Colon (tissue), 2 donors: Measurements from ENCODE around the gene GAGE12H.
"Not testable (repeated sequence)": the region's sequence is repeated elsewhere in the genome, so short reads cannot be mapped to it uniquely, and the experiment has no call there.

Experiments used
- FAIRE-seq: peaks from 2 replicates; lab custom pipeline; 2012; peaks lifted over from hg19 to GRCh38; lab: Jason Lieb, UNC
- donor health status: control.
- donor health status: control.

Gene GAGE12H, protein sequence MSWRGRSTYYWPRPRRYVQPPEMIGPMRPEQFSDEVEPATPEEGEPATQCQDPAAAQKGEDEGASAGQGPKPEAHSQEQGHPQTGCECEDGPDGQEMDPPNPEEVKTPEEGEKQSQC

DNA sequence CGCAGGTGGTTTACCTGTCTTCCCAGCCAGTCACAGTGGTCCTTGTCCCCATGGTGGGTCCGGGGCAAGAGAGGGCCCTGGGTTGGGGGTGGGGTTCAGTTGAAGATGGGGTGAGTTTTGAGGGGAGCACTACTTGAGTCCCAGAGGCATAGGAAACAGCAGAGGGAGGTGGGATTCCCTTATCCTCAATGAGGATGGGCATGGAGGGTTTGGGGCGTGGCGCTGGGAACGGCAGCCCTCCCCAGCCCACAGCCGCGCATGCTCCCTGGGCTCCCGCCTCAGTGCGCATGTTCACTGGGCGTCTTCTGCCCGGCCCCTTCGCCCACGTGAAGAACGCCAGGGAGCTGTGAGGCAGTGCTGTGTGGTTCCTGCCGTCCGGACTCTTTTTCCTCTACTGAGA is at the start of gene GAGE12H:
TSS of gene GAGE12H (plus strand) at position 301 of the 400 bp plus-strand sequence. CDS start 1,155 bp downstream, outside the sequence.
- FAIRE-seq: not testable (repeated sequence)

DNA sequence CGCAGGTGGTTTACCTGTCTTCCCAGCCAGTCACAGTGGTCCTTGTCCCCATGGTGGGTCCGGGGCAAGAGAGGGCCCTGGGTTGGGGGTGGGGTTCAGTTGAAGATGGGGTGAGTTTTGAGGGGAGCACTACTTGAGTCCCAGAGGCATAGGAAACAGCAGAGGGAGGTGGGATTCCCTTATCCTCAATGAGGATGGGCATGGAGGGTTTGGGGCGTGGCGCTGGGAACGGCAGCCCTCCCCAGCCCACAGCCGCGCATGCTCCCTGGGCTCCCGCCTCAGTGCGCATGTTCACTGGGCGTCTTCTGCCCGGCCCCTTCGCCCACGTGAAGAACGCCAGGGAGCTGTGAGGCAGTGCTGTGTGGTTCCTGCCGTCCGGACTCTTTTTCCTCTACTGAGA is 47.9 kb upstream of the GAGE12H start, which contains the start of gene GAGE12C:
TSS of gene GAGE12C (plus strand) at position 301 of the 400 bp plus-strand sequence. CDS start 1,155 bp downstream, outside the sequence.
- not testable (repeated sequence) for FAIRE-seq

DNA sequence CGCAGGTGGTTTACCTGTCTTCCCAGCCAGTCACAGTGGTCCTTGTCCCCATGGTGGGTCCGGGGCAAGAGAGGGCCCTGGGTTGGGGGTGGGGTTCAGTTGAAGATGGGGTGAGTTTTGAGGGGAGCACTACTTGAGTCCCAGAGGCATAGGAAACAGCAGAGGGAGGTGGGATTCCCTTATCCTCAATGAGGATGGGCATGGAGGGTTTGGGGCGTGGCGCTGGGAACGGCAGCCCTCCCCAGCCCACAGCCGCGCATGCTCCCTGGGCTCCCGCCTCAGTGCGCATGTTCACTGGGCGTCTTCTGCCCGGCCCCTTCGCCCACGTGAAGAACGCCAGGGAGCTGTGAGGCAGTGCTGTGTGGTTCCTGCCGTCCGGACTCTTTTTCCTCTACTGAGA is 38.3 kb upstream of the GAGE12H start, which contains the start of gene GAGE12D:
TSS of gene GAGE12D (plus strand) at position 301 of the 400 bp plus-strand sequence. CDS start 1,155 bp downstream, outside the sequence.
- not testable (repeated sequence) for FAIRE-seq

DNA sequence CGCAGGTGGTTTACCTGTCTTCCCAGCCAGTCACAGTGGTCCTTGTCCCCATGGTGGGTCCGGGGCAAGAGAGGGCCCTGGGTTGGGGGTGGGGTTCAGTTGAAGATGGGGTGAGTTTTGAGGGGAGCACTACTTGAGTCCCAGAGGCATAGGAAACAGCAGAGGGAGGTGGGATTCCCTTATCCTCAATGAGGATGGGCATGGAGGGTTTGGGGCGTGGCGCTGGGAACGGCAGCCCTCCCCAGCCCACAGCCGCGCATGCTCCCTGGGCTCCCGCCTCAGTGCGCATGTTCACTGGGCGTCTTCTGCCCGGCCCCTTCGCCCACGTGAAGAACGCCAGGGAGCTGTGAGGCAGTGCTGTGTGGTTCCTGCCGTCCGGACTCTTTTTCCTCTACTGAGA is 28.8 kb upstream of the GAGE12H start, which contains the start of gene GAGE12E:
TSS of gene GAGE12E (plus strand) at position 301 of the 400 bp plus-strand sequence. CDS start 1,155 bp downstream, outside the sequence.
- not testable (repeated sequence) for FAIRE-seq

DNA sequence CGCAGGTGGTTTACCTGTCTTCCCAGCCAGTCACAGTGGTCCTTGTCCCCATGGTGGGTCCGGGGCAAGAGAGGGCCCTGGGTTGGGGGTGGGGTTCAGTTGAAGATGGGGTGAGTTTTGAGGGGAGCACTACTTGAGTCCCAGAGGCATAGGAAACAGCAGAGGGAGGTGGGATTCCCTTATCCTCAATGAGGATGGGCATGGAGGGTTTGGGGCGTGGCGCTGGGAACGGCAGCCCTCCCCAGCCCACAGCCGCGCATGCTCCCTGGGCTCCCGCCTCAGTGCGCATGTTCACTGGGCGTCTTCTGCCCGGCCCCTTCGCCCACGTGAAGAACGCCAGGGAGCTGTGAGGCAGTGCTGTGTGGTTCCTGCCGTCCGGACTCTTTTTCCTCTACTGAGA is 19.2 kb upstream of the GAGE12H start, which contains the start of gene GAGE12F:
TSS of gene GAGE12F (plus strand) at position 301 of the 400 bp plus-strand sequence. CDS start 1,155 bp downstream, outside the sequence.
- FAIRE-seq: not testable (repeated sequence)

DNA sequence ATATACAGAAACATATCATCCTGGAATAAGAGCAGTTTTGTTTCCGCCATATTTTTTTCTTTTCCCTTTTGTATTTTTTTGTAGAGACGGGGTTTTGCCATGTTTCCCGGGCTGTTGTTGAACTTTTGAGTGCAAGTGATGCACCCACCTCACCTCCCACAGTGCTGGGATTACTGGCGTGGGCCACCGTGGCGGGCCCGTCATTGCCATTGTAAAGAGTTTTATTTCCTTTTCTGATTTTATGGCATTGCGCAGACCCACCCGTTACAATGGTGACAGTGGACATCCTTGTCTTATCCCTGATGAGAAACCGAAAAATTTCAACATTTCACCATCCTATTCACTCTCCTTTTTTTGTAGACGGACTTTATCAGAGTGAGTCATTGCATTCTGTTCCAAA is 11.0 kb upstream of the GAGE12H start:
- FAIRE-seq: not testable (repeated sequence)

DNA sequence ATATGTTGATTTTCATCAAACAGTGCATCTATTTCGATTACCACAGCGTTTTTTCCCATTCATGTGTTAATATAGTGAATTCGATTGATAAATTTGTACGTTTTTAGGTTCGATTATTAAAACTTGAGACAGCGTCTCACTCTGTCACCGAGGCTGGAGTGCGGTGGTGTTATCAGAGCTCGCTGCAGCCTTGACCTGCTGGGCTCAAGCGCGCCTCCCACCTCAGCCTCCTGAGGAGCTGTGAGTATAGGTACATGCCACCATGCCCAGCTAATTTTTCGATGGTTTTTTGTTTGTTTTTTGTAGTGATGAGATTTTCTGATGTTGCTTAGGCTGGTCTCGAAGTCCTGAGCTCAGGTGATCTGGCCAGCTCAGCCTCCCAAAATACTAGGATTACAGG is 10.6 kb upstream of the GAGE12H start:
- not testable (repeated sequence) for FAIRE-seq

DNA sequence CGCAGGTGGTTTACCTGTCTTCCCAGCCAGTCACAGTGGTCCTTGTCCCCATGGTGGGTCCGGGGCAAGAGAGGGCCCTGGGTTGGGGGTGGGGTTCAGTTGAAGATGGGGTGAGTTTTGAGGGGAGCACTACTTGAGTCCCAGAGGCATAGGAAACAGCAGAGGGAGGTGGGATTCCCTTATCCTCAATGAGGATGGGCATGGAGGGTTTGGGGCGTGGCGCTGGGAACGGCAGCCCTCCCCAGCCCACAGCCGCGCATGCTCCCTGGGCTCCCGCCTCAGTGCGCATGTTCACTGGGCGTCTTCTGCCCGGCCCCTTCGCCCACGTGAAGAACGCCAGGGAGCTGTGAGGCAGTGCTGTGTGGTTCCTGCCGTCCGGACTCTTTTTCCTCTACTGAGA is 9.6 kb upstream of the GAGE12H start, which contains the start of gene GAGE12G:
TSS of gene GAGE12G (plus strand) at position 301 of the 400 bp plus-strand sequence. CDS start 1,155 bp downstream, outside the sequence.
- FAIRE-seq: not testable (repeated sequence)

DNA sequence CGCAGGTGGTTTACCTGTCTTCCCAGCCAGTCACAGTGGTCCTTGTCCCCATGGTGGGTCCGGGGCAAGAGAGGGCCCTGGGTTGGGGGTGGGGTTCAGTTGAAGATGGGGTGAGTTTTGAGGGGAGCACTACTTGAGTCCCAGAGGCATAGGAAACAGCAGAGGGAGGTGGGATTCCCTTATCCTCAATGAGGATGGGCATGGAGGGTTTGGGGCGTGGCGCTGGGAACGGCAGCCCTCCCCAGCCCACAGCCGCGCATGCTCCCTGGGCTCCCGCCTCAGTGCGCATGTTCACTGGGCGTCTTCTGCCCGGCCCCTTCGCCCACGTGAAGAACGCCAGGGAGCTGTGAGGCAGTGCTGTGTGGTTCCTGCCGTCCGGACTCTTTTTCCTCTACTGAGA is 9.4 kb downstream of the GAGE12H start, which contains the start of gene GAGE2A:
TSS of gene GAGE2A (plus strand) at position 301 of the 400 bp plus-strand sequence. CDS start 1,155 bp downstream, outside the sequence.
- not testable (repeated sequence) for FAIRE-seq

DNA sequence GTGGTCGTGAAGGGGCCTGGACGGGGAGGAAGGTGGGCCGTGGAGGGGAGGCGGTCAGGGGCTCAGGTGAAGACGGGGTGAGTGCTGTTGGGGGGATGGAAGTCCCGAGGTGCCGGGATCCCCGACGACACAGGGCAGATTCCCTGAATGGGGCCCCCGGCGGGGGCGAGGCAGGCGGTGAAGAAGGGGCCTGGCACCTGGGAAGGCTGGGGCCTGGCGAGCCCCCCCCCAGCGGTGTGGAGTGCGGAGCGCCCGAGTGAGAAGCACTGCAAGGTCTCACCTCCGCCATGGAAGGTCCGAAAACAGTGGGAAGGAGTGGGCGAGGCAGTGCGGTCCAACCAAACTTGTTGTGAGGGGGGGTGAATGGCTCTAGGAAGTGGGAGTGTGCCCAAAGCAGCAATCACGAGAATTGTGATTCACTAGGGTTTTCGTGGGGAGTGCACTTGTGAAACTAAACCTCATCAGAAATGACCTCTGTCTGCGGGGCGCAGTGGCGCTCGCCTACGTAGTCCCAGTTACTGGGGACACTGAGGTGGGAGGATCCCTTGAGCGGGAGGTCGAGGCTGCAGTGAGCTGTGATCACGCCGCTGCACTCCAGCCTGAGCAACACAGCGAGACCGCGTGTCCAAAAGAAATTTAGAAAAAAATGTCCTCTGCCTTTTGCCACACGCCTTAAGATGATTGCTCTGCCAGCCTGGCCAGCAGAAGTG is 10.2 kb downstream of the GAGE12H start:
- not testable (repeated sequence) for FAIRE-seq

DNA sequence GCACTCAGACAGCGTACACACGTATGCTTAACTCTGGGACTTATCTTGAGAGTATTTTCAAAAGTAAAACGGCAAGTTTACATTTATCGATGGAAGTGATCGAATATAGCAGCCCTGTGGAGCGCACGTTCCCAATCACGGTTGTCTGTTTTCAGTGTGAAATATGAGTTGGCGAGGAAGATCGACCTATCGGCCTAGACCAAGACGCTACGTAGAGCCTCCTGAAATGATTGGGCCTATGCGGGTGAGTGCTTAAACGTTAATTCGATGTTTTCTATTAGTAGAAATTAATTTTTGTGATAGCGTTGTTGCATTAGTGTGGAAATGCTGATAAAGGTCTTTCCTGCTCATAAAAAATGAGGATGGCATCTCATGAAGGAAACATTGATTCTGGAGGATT is 10.7 kb downstream of the GAGE12H start:
- FAIRE-seq: not testable (repeated sequence)

DNA sequence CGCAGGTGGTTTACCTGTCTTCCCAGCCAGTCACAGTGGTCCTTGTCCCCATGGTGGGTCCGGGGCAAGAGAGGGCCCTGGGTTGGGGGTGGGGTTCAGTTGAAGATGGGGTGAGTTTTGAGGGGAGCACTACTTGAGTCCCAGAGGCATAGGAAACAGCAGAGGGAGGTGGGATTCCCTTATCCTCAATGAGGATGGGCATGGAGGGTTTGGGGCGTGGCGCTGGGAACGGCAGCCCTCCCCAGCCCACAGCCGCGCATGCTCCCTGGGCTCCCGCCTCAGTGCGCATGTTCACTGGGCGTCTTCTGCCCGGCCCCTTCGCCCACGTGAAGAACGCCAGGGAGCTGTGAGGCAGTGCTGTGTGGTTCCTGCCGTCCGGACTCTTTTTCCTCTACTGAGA is 19.0 kb downstream of the GAGE12H start, which contains the start of gene GAGE1:
TSS of gene GAGE1 (plus strand) at position 301 of the 400 bp plus-strand sequence. CDS start 1,155 bp downstream, outside the sequence.
- not testable (repeated sequence) for FAIRE-seq

DNA sequence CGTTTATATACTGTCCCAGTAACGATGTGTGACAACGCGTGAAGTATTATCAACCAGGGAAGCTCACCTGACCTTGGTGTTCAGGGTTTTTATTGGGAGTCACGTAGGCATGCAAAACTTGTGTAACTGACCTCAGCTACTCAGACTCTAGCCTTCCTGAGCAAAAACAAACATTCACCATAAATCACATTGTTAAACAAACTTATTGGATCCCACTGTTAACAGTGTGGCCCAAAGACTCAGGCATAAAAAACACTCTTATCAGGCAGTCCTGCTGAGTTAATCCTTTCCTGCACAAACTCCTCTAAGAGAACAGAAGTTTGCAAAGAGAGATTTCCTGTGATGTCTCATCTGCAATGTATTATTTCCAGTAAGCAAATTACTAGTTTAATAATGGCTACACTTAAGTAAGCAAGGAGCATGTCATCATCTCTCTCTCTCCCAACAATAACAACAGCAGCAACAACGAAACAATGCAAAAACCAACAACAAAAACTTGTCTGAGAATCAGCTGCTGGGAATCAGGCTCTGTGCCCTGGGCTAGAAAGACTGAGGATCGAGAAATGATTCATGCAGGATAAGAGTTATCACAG is 31.1 kb downstream of the GAGE12H start:
- FAIRE-seq: no peak

DNA sequence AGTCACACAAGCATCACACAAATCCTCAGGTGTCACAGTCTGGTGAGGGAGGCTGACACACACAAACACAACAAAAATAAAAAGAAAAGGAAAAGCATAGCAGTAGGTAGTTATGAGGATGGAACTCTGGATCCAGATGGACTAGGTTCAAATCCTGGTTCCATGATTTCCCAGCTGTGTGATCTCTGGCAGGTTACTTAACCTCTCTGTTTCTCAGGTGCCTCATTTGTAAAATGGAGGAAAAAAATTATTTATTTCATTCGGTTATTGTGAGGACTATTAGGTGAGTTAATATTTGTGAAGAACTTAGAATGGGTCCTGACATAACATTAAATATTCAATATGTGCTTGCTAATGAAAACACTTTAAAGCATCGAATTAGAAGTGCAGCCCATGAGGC is 38.8 kb downstream of the GAGE12H start:
- FAIRE-seq: no peak

DNA sequence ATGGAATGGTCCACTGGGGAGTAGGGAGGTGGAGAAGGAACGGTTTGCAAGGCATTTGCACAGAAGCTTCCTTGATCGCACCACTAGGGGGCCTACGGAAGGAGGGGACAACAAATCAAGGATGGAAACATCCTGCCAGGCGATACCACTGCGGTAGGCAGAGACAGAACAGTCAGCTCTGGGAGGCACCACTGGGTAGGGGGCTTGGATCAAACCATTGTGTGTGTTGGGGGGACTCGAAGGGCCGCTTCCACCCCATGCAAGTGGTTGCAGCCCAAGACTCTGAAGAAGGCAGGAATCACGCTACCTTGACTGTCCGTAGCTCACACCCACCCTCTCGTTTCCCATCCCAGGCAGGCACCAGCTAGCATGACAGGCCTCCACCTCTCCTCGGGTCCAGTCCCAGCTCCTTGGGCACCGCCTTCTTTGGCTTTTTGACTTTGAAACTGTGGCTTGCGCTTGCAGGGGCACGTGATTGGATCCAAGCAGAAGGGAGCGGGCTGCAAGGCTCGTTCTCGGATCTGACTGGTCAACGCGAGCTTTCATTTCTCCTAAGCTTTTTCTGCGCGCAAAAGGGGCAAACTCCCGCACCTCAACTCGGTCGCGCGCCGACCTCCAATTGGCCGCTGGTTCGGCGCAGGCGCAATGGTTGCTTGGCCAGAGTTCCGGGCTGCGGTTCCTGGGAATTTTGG is 47.5 kb downstream of the GAGE12H start:
- FAIRE-seq: no peak
